Osteocyte (in vitro differentiated cells): Measurements from ENCODE around the gene PXDC1. TPM values are rescaled to one million over a fixed set of nuclear protein-coding genes. Genes with fewer than 3 reads are reported as not detected.
"Not testable (repeated sequence)": the region's sequence is repeated elsewhere in the genome, so short reads cannot be mapped to it uniquely, and the experiment has no call there.

Source experiments
- DNase-seq: peaks from one replicate; pipeline ENCODE4 v3.0.0; 2021; ENCODE audit warnings: mixed read lengths; ENCODE audit not compliant: unreplicated experiment; ENCODE audit errors: extremely low spot score
- H3K27ac Mint-ChIP-seq: one replicate; pipeline ENCODE4 v1.8.0; 2021; ENCODE audit warnings: mild to moderate bottlenecking, mixed read lengths; ENCODE audit not compliant: unreplicated experiment
- H3K27me3 Mint-ChIP-seq: one replicate; pipeline ENCODE4 v1.8.0; 2021; ENCODE audit warnings: mixed read lengths; ENCODE audit not compliant: unreplicated experiment
- H3K36me3 Mint-ChIP-seq: one replicate; pipeline ENCODE4 v1.8.0; 2021; ENCODE audit warnings: mixed read lengths; ENCODE audit not compliant: unreplicated experiment
- H3K4me1 Mint-ChIP-seq: one replicate; pipeline ENCODE4 v1.8.0; 2021; ENCODE audit warnings: mixed read lengths; ENCODE audit not compliant: unreplicated experiment
- H3K4me3 Mint-ChIP-seq: one replicate; pipeline ENCODE4 v1.8.0; 2021; ENCODE audit warnings: mild to moderate bottlenecking, moderate library complexity, mixed read lengths; ENCODE audit not compliant: unreplicated experiment
- H3K9me3 Mint-ChIP-seq: one replicate; pipeline ENCODE4 v1.8.0; 2021; ENCODE audit warnings: mixed read lengths; ENCODE audit not compliant: unreplicated experiment
- total RNA-seq: library from RNA; stranded (reverse); gene quantifications from 2 replicates; pipeline ENCODE4 v1.2.1, GENCODE V29; 2021
- TF ChIP-seq, protein P1 (sequence below): fragments of 200-600 bp; sonication (generic); IDR thresholded peaks from 2 replicates; pipeline ENCODE4 v1.5.0; 2021; ENCODE audit warnings: antibody characterized with exemption, mild to moderate bottlenecking, moderate library complexity

Gene PXDC1
- total RNA-seq, 1 donor from 2014 or later: 129 TPM

DNA sequence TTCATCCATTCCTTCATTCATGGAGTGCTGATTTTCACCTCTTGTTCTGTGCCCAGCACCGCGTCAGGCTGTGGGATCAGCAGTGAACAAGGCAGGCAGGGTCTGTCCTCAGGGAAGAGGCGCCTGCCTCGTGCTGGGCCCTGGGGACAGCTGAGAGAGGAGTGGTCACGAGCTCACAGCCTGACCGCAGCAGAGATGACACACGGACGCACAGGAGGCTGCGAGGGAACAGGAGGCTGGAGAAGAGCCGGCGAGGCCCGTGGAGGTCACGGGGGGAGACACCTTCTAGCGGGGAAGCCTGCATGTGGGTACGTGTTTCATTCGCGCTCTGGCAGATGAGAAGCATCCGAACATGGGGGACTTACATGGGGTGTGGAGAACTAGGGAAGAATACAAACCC lies 27.5 kb downstream of the PXDC1 start:
- no peak for DNase-seq
- Mint-ChIP-seq H3K4me3 (no peak overlapping the region), H3K9me3 (no peaks in the 10 kb centered on the region), H3K4me1 (peaks cover 51% of the 10 kb centered on the region), H3K36me3 (peaks cover 53% of the 10 kb centered on the region), H3K27me3 (no peaks in the 10 kb centered on the region), H3K27ac (peak overlapping the region; percentile 77)
- TF ChIP-seq, protein P1, sequence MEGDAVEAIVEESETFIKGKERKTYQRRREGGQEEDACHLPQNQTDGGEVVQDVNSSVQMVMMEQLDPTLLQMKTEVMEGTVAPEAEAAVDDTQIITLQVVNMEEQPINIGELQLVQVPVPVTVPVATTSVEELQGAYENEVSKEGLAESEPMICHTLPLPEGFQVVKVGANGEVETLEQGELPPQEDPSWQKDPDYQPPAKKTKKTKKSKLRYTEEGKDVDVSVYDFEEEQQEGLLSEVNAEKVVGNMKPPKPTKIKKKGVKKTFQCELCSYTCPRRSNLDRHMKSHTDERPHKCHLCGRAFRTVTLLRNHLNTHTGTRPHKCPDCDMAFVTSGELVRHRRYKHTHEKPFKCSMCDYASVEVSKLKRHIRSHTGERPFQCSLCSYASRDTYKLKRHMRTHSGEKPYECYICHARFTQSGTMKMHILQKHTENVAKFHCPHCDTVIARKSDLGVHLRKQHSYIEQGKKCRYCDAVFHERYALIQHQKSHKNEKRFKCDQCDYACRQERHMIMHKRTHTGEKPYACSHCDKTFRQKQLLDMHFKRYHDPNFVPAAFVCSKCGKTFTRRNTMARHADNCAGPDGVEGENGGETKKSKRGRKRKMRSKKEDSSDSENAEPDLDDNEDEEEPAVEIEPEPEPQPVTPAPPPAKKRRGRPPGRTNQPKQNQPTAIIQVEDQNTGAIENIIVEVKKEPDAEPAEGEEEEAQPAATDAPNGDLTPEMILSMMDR: no peak

DNA sequence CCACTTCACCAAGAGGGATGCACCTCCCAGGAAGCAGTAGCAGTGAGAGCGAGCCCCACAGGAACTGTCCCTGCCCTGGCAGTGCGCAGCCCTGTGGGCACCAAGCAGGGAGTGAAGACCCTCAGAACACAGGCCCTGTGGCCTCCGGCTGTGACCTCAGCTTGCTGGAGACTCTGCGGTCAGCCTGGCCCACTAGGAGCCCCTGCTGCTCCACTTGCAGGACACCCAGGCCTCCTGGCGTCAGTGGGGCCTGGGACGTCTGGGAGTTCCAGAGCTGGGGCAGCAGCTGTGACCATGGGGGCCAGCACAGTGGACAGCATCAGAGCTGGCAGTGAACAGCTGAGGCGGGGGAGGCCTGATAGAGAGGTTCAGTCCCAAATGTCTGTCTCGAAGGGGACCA lies 28.3 kb downstream of the PXDC1 start:
- no peak for DNase-seq
- peaks cover 48% of the 10 kb centered on the region for H3K4me1 Mint-ChIP-seq
- peaks cover 48% of the 10 kb centered on the region for H3K36me3 Mint-ChIP-seq
- no peaks in the 10 kb centered on the region for H3K9me3 Mint-ChIP-seq
- peak overlapping the region; percentile 81 for H3K27ac Mint-ChIP-seq
- TF ChIP-seq, protein P1: no peak
- H3K4me3 Mint-ChIP-seq: no peak overlapping the region
- no peaks in the 10 kb centered on the region for H3K27me3 Mint-ChIP-seq

DNA sequence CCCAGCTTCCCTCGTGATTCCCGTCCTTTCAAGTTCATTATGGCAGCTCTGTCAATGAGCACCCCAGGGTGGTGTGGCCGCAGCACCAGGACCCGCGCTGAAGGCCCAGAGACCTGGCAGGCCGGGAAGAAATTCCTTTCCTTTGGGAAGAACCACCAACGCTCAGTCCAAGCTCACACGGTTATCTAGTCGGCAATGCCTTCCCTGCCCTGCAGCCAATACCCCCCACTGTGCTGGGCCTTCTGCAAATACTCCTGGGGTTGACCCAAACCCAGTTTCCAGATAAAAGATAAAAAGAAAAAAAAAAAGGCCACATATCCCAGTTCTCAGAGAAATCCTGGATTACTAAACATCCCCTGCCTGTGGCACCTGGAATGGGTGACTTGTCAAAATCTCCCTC lies 28.7 kb downstream of the PXDC1 start:
- H3K4me1 Mint-ChIP-seq: peaks cover 48% of the 10 kb centered on the region
- H3K36me3 Mint-ChIP-seq: peaks cover 48% of the 10 kb centered on the region
- H3K9me3 Mint-ChIP-seq: no peaks in the 10 kb centered on the region
- peak overlapping the region; percentile 81 for H3K27ac Mint-ChIP-seq
- no peak overlapping the region for H3K4me3 Mint-ChIP-seq
- DNase-seq: no peak
- TF ChIP-seq, protein P1: no peak
- no peaks in the 10 kb centered on the region for H3K27me3 Mint-ChIP-seq

DNA sequence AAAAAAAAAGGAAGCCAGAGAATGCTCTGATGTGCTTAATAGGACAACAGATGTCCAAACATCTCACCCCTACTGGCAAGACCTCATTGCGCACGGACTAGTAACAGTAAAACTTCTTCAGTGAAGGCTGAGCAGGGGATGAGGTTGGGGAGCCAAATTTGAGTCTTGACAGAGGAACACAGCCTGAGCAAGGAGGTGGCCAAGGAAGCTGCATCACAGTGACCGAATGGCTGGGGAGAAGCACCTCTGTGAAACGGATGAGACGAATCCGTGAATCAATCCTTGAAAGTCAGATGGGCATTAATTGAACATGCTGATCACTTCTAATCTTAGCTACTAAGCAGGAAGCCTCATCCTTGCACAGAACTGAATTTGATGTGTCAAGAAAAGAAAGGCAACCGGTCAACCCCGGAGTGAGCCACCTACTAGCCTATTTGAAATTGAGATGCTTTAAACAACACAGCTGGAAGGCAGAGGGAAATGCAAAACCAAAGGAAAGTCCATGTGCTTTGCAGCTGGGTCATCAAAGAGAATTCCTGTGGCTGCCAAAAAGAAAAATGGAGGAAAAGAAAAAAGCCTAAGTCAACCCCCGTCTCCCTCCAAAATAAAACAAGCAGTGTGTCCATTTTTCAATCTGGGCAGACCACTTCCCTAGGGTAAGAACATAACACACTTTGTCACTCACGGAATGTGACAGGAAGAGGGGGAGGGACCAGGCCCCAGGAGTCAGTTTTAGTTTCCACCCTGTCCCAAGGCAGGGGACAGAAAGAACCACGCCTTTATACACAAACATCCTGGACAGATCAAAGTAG lies 29.5 kb downstream of the PXDC1 start:
- DNase-seq: no peak
- TF ChIP-seq, protein P1: no peak
- H3K27me3 Mint-ChIP-seq: no peaks in the 10 kb centered on the region
- peak overlapping the region; percentile 19 for H3K4me3 Mint-ChIP-seq
- peaks cover 45% of the 10 kb centered on the region for H3K36me3 Mint-ChIP-seq
- no peaks in the 10 kb centered on the region for H3K9me3 Mint-ChIP-seq
- H3K27ac Mint-ChIP-seq: peak overlapping the region; percentile 81
- peaks cover 43% of the 10 kb centered on the region for H3K4me1 Mint-ChIP-seq

DNA sequence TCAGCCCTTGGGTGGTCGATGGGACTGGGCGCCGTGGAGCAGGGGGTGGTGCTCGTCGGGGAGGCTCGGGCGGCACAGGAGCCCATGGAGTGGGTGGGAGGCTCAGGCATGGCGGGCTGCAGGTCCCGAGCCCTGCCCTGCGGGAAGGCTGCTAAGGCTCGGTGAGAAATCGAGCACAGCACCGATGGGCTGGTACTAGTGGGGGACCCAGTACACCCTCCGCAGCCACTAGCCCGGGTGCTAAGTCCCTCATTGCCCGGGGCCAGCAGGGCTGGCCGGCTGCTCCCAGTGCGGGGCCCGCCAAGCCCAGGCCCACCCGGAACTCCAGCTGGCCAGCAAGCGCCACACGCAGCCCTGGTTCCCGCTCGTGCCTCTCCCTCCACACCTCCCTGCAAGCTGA lies 30.7 kb downstream of the PXDC1 start:
- H3K36me3 Mint-ChIP-seq: peaks cover 44% of the 10 kb centered on the region
- not testable (repeated sequence) for H3K9me3 Mint-ChIP-seq

More for the DNA sequence above, 30.7 kb downstream of the PXDC1 start:
- DNase-seq, H3K4me3 Mint-ChIP-seq, H3K27ac Mint-ChIP-seq, H3K27me3 Mint-ChIP-seq: not testable (repeated sequence)
- peaks cover 36% of the 10 kb centered on the region for H3K4me1 Mint-ChIP-seq
